Progenitor cell of endocrine pancreas (in vitro differentiated cells): ENCODE results near the gene ATG9B. TPM values are rescaled to one million over a fixed set of nuclear protein-coding genes. Genes with fewer than 3 reads are reported as not detected.

Experiments used
- DNase-seq: peaks from one replicate; pipeline ENCODE4 v3.0.0; 2021; ENCODE audit warnings: low spot score; ENCODE audit not compliant: unreplicated experiment
- H3K27ac Mint-ChIP-seq: 2 replicates; pipeline ENCODE4 v1.8.0; 2021; ENCODE audit warnings: mild to moderate bottlenecking, moderate library complexity, mixed read lengths
- H3K27me3 Mint-ChIP-seq: 2 replicates; pipeline ENCODE4 v1.8.0; 2021; ENCODE audit warnings: mixed read lengths
- H3K36me3 Mint-ChIP-seq: 2 replicates; pipeline ENCODE4 v1.8.0; 2022; ENCODE audit warnings: mixed read lengths; ENCODE audit not compliant: insufficient read depth
- H3K4me1 Mint-ChIP-seq: 2 replicates; pipeline ENCODE4 v1.8.0; 2021; ENCODE audit warnings: low read depth, mixed read lengths
- H3K4me3 Mint-ChIP-seq: 2 replicates; pipeline ENCODE4 v1.8.0; 2021; ENCODE audit warnings: low read depth, mild to moderate bottlenecking, moderate library complexity, mixed read lengths
- H3K9me3 Mint-ChIP-seq: 2 replicates; pipeline ENCODE4 v1.8.0; 2021; ENCODE audit warnings: low read depth, mixed read lengths
- total RNA-seq: library from RNA; stranded (reverse); gene quantifications from 2 replicates; pipeline ENCODE4 v1.2.1, GENCODE V29; 2021
- TF ChIP-seq, protein P1 (sequence below): fragments of 200-600 bp; sonication (generic); IDR thresholded peaks from one replicate; pipeline ENCODE4 v1.5.0; 2021; ENCODE audit warnings: antibody characterized with exemption, mild to moderate bottlenecking; ENCODE audit not compliant: unreplicated experiment

Gene ATG9B
- total RNA-seq, 1 donor from 2014 or later: 0.79 TPM

DNA sequence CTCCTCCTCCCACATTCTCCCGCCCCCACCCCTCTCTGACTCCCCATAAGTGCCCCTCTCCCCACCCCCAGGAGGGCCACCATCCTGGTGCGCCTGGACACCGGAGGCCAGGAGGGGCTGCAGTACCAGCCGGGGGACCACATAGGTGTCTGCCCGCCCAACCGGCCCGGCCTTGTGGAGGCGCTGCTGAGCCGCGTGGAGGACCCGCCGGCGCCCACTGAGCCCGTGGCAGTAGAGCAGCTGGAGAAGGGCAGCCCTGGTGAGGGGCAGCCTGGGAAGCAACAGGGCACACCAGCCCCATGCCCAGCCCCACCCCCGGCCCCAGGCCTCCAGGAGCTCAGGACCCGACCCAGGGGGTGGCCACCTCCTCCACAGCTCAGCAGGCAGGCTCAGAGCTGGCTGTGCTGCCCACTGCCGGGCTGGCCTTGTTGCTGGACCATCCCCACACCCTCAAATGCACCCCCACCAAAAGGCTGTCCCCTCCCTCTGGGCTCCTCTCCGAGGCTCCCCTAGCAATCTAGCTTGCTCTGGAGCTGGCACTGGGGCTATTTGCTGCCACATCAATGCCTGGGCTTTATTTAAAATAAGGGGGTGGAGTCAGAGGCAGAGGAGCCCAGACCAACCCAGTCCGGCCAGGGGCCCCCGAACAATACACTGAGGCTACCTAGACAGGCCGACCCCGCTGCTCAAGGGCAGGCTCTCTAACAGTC, 14.8 kb downstream of the ATG9B start:
- no peak for DNase-seq
- Mint-ChIP-seq H3K9me3 (no peaks in the 10 kb centered on the region), H3K27ac (no peak overlapping the region), H3K27me3 (peaks cover 46% of the 10 kb centered on the region), H3K4me1 (peaks cover 3% of the 10 kb centered on the region), H3K36me3 (no peaks in the 10 kb centered on the region), H3K4me3 (no peak overlapping the region)
- TF ChIP-seq, protein P1, sequence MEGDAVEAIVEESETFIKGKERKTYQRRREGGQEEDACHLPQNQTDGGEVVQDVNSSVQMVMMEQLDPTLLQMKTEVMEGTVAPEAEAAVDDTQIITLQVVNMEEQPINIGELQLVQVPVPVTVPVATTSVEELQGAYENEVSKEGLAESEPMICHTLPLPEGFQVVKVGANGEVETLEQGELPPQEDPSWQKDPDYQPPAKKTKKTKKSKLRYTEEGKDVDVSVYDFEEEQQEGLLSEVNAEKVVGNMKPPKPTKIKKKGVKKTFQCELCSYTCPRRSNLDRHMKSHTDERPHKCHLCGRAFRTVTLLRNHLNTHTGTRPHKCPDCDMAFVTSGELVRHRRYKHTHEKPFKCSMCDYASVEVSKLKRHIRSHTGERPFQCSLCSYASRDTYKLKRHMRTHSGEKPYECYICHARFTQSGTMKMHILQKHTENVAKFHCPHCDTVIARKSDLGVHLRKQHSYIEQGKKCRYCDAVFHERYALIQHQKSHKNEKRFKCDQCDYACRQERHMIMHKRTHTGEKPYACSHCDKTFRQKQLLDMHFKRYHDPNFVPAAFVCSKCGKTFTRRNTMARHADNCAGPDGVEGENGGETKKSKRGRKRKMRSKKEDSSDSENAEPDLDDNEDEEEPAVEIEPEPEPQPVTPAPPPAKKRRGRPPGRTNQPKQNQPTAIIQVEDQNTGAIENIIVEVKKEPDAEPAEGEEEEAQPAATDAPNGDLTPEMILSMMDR: no peak

DNA sequence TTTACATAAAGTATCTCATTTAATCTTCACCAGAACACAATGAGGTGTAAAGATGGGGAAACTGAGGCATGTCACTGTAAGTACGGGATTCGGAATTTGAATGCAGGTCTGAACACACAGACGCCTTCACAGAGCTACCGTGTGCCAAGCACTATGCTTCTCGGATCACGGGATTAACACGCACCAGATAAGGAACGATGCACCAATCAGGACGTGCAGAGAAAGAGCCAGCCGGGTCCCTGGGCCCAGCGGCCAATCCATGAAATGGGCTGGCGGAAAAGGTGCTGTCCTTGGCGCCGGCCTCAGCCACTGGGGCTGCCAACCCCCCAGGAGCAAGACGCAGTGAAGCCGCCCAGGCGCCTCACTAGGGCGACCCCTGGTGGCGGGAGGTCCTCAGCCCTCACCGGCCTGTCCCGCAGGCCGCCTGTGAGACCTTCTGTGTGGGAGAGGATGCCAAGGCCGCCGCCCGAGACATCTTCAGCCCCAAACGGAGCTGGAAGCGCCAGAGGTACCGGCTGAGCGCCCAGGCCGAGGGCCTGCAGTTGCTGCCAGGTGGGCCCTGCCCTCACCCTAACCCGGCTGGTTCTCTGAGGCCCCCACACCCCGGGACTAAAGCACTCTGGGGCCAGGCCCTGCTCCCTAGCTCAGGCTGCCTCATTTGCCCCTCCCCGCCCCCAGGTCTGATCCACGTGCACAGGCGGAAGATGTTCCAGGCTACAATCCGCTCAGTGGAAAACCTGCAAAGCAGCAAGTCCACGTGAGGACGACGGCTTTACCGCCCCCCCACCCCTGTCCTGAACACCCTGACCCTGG, 15.6 kb downstream of the ATG9B start:
- Mint-ChIP-seq H3K4me3 (peak overlapping the region; percentile 38), H3K27ac (no peak overlapping the region)
- TF ChIP-seq, protein P1: peak; percentile 73

DNA sequence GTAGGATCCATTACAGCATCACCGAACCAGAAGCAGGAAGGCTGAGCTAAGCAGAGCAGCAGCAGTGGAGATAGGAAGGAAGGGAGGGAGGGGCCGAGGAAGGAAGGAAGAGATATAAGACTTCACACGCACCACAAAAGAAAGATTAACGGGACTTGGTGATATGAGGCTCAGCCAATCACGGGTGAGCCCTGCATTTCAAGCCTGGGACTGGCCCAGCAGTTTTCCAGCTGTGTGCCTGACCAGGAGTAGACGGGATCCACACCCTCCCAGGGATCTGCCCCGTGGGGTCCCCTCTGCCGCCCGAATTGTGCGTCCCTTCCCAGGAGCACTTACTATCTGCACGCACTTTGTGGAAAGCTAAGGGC, 16.2 kb downstream of the ATG9B start:
- Mint-ChIP-seq H3K9me3 (no peaks in the 10 kb centered on the region), H3K27ac (no peak overlapping the region), H3K27me3 (peaks cover 44% of the 10 kb centered on the region), H3K36me3 (no peaks in the 10 kb centered on the region), H3K4me1 (peaks cover 2% of the 10 kb centered on the region), H3K4me3 (no peak overlapping the region)
- TF ChIP-seq, protein P1: no peak
- DNase-seq: no peak

More for the DNA sequence above, 15.6 kb downstream of the ATG9B start:
- Mint-ChIP-seq H3K4me1 (peaks cover 2% of the 10 kb centered on the region), H3K36me3 (no peaks in the 10 kb centered on the region), H3K27me3 (peaks cover 41% of the 10 kb centered on the region), H3K9me3 (no peaks in the 10 kb centered on the region)
- peak; percentile 45 for DNase-seq

DNA sequence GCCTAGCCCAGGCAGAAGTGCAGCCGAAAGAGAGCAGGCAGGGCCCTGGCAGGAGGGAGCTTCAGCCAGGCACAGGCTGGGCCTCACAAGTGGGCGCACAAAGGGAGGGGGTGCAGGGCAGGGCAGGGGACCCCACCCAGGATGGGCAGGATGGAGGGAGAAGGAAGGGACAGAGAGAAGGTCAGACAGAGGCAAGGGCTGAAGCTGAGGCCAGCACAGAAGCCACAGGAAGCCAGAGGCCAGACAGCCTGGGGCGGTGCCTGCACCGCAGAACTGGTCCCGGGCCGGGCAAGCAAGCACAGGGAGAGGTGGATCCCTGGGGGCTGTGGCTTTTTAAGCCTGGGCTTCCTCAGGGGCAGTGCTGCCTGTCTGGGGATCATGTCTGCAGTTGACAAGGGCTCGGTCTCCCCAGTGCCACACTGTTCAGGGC, 16.8 kb downstream of the ATG9B start:
- no peaks in the 10 kb centered on the region for H3K9me3 Mint-ChIP-seq
- H3K27me3 Mint-ChIP-seq: peaks cover 38% of the 10 kb centered on the region
- no peak overlapping the region for H3K27ac Mint-ChIP-seq

DNA sequence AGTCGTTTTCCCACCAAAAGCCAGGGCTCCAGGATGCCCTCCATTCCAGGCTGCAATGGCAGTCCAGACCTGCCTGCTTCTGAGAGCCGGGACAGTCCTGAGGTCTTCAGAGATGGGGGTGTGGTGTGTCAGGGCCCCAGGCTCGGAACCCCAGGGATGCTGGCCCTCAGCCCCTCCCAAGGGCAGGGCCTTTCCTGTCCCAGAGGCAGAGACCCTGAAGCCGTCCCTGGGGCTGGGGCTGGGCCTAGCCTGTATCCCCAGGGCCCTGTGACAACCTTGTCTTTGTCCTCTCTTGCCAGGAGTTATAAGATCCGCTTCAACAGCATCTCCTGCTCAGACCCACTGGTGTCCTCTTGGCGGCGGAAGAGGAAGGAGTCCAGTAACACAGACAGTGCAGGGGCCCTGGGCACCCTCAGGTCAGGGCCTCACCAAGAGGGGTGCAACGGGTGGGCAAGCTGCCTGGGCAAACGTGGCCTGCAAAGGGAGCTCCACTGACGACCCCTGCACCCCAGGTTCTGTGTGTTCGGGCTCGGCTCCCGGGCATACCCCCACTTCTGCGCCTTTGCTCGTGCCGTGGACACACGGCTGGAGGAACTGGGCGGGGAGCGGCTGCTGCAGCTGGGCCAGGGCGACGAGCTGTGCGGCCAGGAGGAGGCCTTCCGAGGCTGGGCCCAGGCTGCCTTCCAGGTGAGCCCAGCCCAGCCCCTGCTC, 17.5 kb downstream of the ATG9B start:
- H3K27me3 Mint-ChIP-seq: peaks cover 31% of the 10 kb centered on the region
- no peaks in the 10 kb centered on the region for H3K4me1 Mint-ChIP-seq
- DNase-seq: no peak
- no peak overlapping the region for H3K4me3 Mint-ChIP-seq
- no peaks in the 10 kb centered on the region for H3K36me3 Mint-ChIP-seq
- no peak overlapping the region for H3K27ac Mint-ChIP-seq
- TF ChIP-seq, protein P1: no peak
- no peaks in the 10 kb centered on the region for H3K9me3 Mint-ChIP-seq

More for the DNA sequence above, 16.8 kb downstream of the ATG9B start:
- TF ChIP-seq, protein P1: no peak
- no peak overlapping the region for H3K4me3 Mint-ChIP-seq
- no peaks in the 10 kb centered on the region for H3K36me3 Mint-ChIP-seq
- H3K4me1 Mint-ChIP-seq: no peaks in the 10 kb centered on the region
- no peak for DNase-seq
